Gastroesophageal sphincter (tissue), 3 donors: ENCODE measurements around the gene RCOR3.

Experiments
- EP300 ChIP-seq: sonication (generic); formaldehyde crosslinking; IDR thresholded peaks from one replicate; pipeline ENCODE4 v1.6.1; 2017; ENCODE audit warnings: antibody characterized with exemption, mild to moderate bottlenecking
- POLR2A ChIP-seq, 2 donors: fragments of 450-650 bp; IDR thresholded peaks; one replicate each; pipeline ENCODE4 v1.6.1; 2017; ENCODE audit warnings: antibody characterized with exemption in 2 of 2, mild to moderate bottlenecking in 2 of 2, moderate library complexity in 1 of 2
- POLR2AphosphoS5 ChIP-seq: sonication (generic); formaldehyde crosslinking; IDR thresholded peaks from one replicate; pipeline ENCODE4 v1.6.1; 2017; ENCODE audit warnings: antibody characterized with exemption
- TF ChIP-seq, protein P1 (sequence below), 4 experiments: fragments of 200-600 bp in 2 of 4; fragments of 450-650 bp in 2 of 4; sonication (generic) in 1 of 4; IDR thresholded peaks; one replicate each; pipeline ENCODE4 v1.5.1; 2017 to 2019; ENCODE audit warnings: antibody characterized with exemption in 4 of 4, mild to moderate bottlenecking in 2 of 4, moderate library complexity in 2 of 4

DNA sequence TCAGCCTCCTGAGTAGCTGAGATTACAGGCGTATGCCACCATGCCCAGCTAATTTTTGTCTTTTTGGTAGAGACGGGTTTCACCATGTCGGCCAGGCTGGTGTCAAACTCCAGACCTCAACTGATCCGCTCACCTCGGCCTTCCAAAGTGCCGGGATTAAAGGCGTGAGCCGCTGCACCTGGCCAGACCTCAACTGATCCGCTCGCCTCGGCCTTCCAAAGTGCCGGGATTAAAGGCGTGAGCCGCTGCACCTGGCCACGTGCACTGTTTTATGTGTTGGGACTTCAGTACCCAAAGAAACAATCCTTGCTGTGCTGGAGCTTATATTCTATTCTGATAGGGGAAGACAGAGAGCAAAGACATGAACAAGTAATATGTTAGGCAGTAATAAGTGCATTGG lies 77.6 kb downstream of the RCOR3 start:
- TF ChIP-seq, protein P1, sequence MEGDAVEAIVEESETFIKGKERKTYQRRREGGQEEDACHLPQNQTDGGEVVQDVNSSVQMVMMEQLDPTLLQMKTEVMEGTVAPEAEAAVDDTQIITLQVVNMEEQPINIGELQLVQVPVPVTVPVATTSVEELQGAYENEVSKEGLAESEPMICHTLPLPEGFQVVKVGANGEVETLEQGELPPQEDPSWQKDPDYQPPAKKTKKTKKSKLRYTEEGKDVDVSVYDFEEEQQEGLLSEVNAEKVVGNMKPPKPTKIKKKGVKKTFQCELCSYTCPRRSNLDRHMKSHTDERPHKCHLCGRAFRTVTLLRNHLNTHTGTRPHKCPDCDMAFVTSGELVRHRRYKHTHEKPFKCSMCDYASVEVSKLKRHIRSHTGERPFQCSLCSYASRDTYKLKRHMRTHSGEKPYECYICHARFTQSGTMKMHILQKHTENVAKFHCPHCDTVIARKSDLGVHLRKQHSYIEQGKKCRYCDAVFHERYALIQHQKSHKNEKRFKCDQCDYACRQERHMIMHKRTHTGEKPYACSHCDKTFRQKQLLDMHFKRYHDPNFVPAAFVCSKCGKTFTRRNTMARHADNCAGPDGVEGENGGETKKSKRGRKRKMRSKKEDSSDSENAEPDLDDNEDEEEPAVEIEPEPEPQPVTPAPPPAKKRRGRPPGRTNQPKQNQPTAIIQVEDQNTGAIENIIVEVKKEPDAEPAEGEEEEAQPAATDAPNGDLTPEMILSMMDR (IDR thresholded peaks at IDR 0.05) = no peak
- no peak for TF ChIP-seq POLR2AphosphoS5
- no peak for TF ChIP-seq EP300
- no peak for TF ChIP-seq POLR2A (IDR thresholded peaks at IDR 0.05)
